Measurements from ENCODE around the gene ZCWPW1.
"Not testable (repeated sequence)": the region's sequence is repeated elsewhere in the genome, so short reads cannot be mapped to it uniquely, and the experiment has no call there.

Gene ZCWPW1

DNA sequence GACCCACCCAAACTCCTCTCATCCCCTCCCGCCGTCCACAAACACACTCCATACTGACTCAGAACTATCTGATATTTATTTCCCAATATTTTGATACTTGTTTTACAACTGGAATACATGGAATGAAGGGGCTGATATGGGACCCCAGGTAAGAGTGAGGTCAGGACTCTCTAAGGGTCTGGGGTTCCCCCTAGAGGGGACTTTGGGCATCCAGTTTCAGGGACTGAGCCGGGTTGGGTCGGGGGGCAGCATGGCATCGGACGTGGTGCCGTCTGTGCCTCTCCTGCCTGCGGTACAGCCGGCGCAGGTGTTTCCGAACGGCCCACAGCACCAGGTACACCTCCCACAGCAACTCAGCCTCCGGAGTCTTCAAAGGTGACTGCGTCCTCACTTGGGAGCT, 28.1 kb upstream of the ZCWPW1 start:
- no peak overlapping the region for H3K4me3 ChIP-seq (ENCODE audit: low read depth, low read length)
- DNase-seq (ENCODE audit: low read depth), result no peak
- TF ChIP-seq, protein P1, sequence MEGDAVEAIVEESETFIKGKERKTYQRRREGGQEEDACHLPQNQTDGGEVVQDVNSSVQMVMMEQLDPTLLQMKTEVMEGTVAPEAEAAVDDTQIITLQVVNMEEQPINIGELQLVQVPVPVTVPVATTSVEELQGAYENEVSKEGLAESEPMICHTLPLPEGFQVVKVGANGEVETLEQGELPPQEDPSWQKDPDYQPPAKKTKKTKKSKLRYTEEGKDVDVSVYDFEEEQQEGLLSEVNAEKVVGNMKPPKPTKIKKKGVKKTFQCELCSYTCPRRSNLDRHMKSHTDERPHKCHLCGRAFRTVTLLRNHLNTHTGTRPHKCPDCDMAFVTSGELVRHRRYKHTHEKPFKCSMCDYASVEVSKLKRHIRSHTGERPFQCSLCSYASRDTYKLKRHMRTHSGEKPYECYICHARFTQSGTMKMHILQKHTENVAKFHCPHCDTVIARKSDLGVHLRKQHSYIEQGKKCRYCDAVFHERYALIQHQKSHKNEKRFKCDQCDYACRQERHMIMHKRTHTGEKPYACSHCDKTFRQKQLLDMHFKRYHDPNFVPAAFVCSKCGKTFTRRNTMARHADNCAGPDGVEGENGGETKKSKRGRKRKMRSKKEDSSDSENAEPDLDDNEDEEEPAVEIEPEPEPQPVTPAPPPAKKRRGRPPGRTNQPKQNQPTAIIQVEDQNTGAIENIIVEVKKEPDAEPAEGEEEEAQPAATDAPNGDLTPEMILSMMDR (conservative IDR thresholded peaks at IDR 0.05; ENCODE audit: low read depth, low read length), result no peak

- H3K4me3 ChIP-seq (ENCODE audit: low read depth, low read length), result no peak overlapping the region
- DNase-seq (ENCODE audit: low read depth), result no peak
- TF ChIP-seq, protein P1 (conservative IDR thresholded peaks at IDR 0.05; ENCODE audit: low read depth, low read length), result no peak
Observed at GRCh38 chr7:100455206-100455605, 26.7 kb upstream of the ZCWPW1 start.

DNA sequence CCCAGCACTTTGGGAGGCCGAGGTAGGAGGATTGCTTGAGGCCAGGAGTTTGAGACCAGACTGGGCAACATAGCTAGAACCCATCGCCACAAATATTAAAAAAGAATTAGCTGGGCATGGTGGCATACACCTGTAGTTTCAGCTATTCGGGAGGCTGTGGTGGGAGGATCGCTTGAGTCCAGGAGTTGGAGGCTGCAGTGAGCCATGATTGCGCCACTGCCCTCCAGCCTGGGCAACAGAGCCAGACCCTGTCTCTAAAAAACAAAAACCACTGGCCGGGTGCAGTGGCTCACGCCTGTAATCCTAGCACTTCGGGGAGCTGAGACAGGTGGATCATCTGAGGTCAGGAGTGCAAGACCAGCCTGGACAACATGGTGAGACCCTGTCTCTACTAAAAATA, 25.4 kb upstream of the ZCWPW1 start:
- not testable (repeated sequence) for DNase-seq (ENCODE audit: low read depth); H3K4me3 ChIP-seq (ENCODE audit: low read depth, low read length)

DNA sequence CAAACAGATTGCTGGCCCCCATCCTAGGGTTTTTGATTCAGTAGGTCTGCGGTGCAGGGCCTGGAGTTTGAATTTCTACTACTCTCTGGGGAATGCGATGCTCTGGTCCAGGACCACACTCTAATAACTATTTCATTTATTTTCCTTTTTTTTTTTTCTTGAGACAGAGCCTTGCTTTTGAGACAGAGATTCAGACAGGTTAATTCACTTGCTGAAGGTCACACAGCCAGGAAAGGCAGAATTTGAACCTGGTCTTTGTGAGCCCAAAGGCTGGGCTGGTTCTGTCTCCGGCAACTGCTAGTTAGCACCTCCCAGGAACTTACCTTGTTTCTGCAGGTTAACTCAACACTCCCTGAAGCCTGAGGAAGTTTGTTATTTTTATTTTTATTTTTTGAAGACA, 24.0 kb upstream of the ZCWPW1 start:
- DNase-seq (ENCODE audit: low read depth), result no peak
- TF ChIP-seq, protein P1 (conservative IDR thresholded peaks at IDR 0.05; ENCODE audit: low read depth, low read length), result no peak
- H3K4me3 ChIP-seq (ENCODE audit: low read depth, low read length), result no peak overlapping the region

GRCh38 chr7:100449190-100449795, 20.8 kb upstream of the ZCWPW1 start:
- TF ChIP-seq, protein P1 (conservative IDR thresholded peaks at IDR 0.05; ENCODE audit: low read depth, low read length), result no peak
- DNase-seq (ENCODE audit: low read depth), result no peak
- H3K4me3 ChIP-seq (ENCODE audit: low read depth, low read length), result no peak overlapping the region

GRCh38 chr7:100447363-100447762, 18.9 kb upstream of the ZCWPW1 start:
- DNase-seq (ENCODE audit: low read depth); H3K4me3 ChIP-seq (ENCODE audit: low read depth, low read length): not testable (repeated sequence)

GRCh38 chr7:100446040-100446439, 17.5 kb upstream of the ZCWPW1 start:
- peak; percentile 37 for DNase-seq (ENCODE audit: low read depth)
- TF ChIP-seq, protein P1 (conservative IDR thresholded peaks at IDR 0.05; ENCODE audit: low read depth, low read length), result no peak
- H3K4me3 ChIP-seq (ENCODE audit: low read depth, low read length), result no peak overlapping the region

DNA sequence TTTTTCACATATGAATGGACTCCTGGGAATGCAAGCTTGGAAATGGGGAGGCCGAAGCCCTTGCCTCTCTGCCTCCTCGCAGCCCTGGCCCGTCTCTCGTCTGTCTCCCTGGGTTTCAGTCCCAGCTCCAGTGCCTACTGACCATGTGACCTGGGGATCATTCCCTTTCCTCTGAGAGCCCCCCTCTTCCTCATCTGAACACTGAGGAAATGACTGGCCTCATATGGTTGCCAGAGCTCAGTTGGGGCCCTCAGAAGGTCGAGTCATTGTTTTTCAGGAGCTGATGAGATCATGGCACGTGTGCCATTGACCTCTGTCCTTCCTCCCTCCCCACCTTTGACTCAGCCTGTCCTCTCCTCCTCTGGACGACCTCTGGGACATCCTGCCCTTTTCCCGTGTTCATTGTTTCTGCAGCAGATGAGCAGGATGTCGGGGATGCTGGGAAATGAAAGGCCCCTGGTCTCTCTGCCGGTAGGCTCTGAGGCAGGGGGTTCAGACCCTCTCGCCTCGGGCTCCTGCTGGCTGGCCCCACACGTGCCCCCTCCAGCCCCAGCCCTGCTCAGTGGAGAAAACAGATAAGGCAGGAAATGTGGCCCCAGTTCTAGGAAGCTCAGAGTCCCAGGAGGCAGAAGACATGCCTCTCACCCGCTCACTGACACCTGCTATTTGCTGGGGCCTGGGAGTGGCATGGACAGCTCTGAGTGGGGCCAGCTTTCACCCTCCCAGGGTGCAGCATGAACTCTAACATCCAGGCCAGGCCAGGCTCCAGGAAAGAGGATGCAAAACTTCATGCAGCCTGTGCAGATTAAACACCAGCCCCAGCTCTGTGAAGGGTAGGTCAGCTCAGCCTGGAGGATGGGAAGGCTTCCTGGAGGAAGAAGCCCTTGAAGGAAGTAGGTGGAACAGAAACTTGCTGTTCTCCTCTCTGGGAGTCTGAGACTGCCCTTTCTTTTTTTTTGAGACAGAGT, 16.1 kb upstream of the ZCWPW1 start:
- H3K4me3 ChIP-seq (ENCODE audit: low read depth, low read length), result no peak overlapping the region
- TF ChIP-seq, protein P1 (conservative IDR thresholded peaks at IDR 0.05; ENCODE audit: low read depth, low read length), result no peak
- DNase-seq (ENCODE audit: low read depth), result peak; percentile 61
